PC-9 (cell line): ENCODE data around the gene BICRAL.

Source experiments
- CTCF ChIP-seq: fragments of 200-600 bp; sonication (generic); conservative IDR thresholded peaks from 2 replicates; pipeline ENCODE4 v1.6.1; 2017; ENCODE audit warnings: mixed run types, antibody characterized with exemption, mild to moderate bottlenecking, moderate library complexity
- EZH2 ChIP-seq: fragments of 200-600 bp; sonication (generic); IDR thresholded peaks from 2 replicates; pipeline ENCODE4 v1.8.0; 2017; ENCODE audit warnings: antibody characterized with exemption, low read depth

GRCh38 chr6:42911171-42912021 is 129.5 kb downstream of the BICRAL start:
- TF ChIP-seq CTCF = no peak
- no peak for TF ChIP-seq EZH2
